K562 (cell line): ENCODE data around the gene SMCO4.

Source experiments
- POLR2AphosphoS5 ChIP-seq: IDR thresholded peaks from 2 replicates; pipeline ENCODE4 v1.6.1; 2011; ENCODE audit warnings: mild to moderate bottlenecking, low read depth, low read length, moderate library complexity; ENCODE audit not compliant: control insufficient read depth, insufficient read depth
- TF ChIP-seq, protein P1 (sequence below): fragments of 450-650 bp; IDR thresholded peaks from 2 replicates; pipeline ENCODE4 v1.6.1; 2017; ENCODE audit warnings: antibody characterized with exemption, mild to moderate bottlenecking

DNA sequence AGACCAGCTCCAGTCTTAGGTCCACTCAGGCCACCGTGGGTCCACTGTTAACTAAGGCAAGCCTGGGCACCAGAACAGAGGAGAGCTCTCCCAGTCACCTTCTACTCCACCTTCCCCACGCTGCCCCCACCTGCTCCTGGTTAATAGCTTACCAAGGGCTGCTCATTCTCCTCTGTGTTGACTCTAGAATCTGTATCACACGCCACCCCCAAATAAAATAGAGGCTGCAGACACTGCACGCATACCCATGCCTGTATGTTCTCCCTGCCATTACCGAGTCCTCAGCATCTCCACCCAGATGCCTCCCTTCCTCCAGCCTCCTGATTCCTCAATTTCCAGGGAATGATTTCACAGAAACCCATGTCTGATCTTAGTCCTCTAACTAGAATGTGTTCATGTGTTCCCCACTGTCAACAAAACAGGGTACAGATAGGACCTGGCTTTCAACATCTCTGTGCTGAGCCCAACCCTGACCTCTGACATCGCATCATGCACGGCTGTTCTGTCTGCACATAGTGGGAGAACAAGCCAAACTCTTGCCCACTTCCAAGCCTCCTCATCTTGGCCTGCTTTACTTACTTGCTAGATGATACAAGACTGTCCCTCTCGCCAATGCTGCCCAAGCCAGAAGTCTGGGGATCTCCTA lies 49.8 kb downstream of the SMCO4 start:
- TF ChIP-seq POLR2AphosphoS5: no peak
- TF ChIP-seq, protein P1, sequence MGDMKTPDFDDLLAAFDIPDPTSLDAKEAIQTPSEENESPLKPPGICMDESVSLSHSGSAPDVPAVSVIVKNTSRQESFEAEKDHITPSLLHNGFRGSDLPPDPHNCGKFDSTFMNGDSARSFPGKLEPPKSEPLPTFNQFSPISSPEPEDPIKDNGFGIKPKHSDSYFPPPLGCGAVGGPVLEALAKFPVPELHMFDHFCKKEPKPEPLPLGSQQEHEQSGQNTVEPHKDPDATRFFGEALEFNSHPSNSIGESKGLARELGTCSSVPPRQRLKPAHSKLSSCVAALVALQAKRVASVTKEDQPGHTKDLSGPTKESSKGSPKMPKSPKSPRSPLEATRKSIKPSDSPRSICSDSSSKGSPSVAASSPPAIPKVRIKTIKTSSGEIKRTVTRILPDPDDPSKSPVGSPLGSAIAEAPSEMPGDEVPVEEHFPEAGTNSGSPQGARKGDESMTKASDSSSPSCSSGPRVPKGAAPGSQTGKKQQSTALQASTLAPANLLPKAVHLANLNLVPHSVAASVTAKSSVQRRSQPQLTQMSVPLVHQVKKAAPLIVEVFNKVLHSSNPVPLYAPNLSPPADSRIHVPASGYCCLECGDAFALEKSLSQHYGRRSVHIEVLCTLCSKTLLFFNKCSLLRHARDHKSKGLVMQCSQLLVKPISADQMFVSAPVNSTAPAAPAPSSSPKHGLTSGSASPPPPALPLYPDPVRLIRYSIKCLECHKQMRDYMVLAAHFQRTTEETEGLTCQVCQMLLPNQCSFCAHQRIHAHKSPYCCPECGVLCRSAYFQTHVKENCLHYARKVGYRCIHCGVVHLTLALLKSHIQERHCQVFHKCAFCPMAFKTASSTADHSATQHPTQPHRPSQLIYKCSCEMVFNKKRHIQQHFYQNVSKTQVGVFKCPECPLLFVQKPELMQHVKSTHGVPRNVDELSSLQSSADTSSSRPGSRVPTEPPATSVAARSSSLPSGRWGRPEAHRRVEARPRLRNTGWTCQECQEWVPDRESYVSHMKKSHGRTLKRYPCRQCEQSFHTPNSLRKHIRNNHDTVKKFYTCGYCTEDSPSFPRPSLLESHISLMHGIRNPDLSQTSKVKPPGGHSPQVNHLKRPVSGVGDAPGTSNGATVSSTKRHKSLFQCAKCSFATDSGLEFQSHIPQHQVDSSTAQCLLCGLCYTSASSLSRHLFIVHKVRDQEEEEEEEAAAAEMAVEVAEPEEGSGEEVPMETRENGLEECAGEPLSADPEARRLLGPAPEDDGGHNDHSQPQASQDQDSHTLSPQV: no peak
